ENCODE results near the gene ADAT3. TPM values are rescaled to one million over a fixed set of nuclear protein-coding genes. Genes with fewer than 3 reads are reported as not detected.
"Not testable (repeated sequence)": the region's sequence is repeated elsewhere in the genome, so short reads cannot be mapped to it uniquely, and the experiment has no call there.

The ADAT3 gene
- total and polyA plus RNA-seq, 4 donors = 4.0 to 11.9 (median 6.8) TPM

- DNase-seq (peak; percentile 91 to 95 (median 92)), ATAC-seq (ENCODE audit: insufficient read depth, low FRiP score) (peak; percentile 98)
- Histone ChIP-seq H3K36me3 (ENCODE audit: control insufficient read depth in 4 of 4, insufficient read depth in 4 of 4, low read length in 4 of 4) (peaks cover 0 to 31% (median 0%) of the 10 kb centered on the region in 4 donors), H3K9me3 (ENCODE audit: control insufficient read depth in 4 of 4, insufficient read depth in 3 of 4, low read length in 3 of 4) (no peaks in the 10 kb centered on the region), H3K4me1 (ENCODE audit: control insufficient read depth in 5 of 5, insufficient read depth in 5 of 5, low read length in 5 of 5) (peaks cover 3 to 32% (median 12%) of the 10 kb centered on the region in 5 donors), H3K9ac (ENCODE audit: insufficient read depth in 1 of 2, low read length in 2 of 2) (peak overlapping the region in 1 of 2 donors; percentile 34), H3K27me3 (ENCODE audit: control insufficient read depth in 3 of 3, insufficient read depth in 3 of 3, low read length in 2 of 3) (no peaks in the 10 kb centered on the region), H3K4me3 (peak overlapping the region; percentile 90), H3K27ac (ENCODE audit: low read depth in 1 of 2, low read length in 1 of 2) (peak overlapping the region; percentile 98)
- TF ChIP-seq CTCF (IDR thresholded peaks at IDR 0.05; ENCODE audit: control extremely low read depth, extremely low read depth) = no peak
- WGBS, 2 donors = 0 to 1% methylated on average over 72 to 87 of the region's 87 CpGs
These were observed 29.3 kb upstream of the ADAT3 start for GRCh38 chr19:1875646-1876495.

- H3K27me3 ChIP-seq (ENCODE audit: control insufficient read depth in 3 of 3, insufficient read depth in 3 of 3, low read length in 2 of 3); DNase-seq; ATAC-seq (ENCODE audit: insufficient read depth, low FRiP score); H3K9me3 ChIP-seq (ENCODE audit: control insufficient read depth in 4 of 4, insufficient read depth in 3 of 4, low read length in 3 of 4): not testable (repeated sequence)
- WGBS, 2 donors = 34 to 37% methylated on average over 42 to 46 of the region's 53 CpGs
- Histone ChIP-seq H3K4me3 (peak overlapping the region; percentile 42), H3K36me3 (ENCODE audit: control insufficient read depth in 4 of 4, insufficient read depth in 4 of 4, low read length in 4 of 4) (peaks cover 0 to 23% (median 0%) of the 10 kb centered on the region in 4 donors), H3K4me1 (ENCODE audit: control insufficient read depth in 5 of 5, insufficient read depth in 5 of 5, low read length in 5 of 5) (peaks cover 3 to 32% (median 12%) of the 10 kb centered on the region in 5 donors), H3K27ac (ENCODE audit: low read depth in 1 of 2, low read length in 1 of 2) (peak overlapping the region; percentile 74 to 98), H3K9ac (ENCODE audit: insufficient read depth in 1 of 2, low read length in 2 of 2) (peak overlapping the region in 1 of 2 donors; percentile 34)
These were observed 28.5 kb upstream of the ADAT3 start for GRCh38 chr19:1876496-1877279.

- 68 to 87% methylated on average over 35 to 38 of the region's 47 CpGs for WGBS, 2 donors
- not testable (repeated sequence) for H3K9ac ChIP-seq (ENCODE audit: insufficient read depth in 1 of 2, low read length in 2 of 2); H3K27ac ChIP-seq (ENCODE audit: low read depth in 1 of 2, low read length in 1 of 2); DNase-seq; H3K4me3 ChIP-seq; H3K9me3 ChIP-seq (ENCODE audit: control insufficient read depth in 4 of 4, insufficient read depth in 3 of 4, low read length in 3 of 4); ATAC-seq (ENCODE audit: insufficient read depth, low FRiP score); H3K27me3 ChIP-seq (ENCODE audit: control insufficient read depth in 3 of 3, insufficient read depth in 3 of 3, low read length in 2 of 3)
- Histone ChIP-seq H3K4me1 (ENCODE audit: control insufficient read depth in 5 of 5, insufficient read depth in 5 of 5, low read length in 5 of 5) (peaks cover 3 to 32% (median 12%) of the 10 kb centered on the region in 5 donors), H3K36me3 (ENCODE audit: control insufficient read depth in 4 of 4, insufficient read depth in 4 of 4, low read length in 4 of 4) (peaks cover 0 to 23% (median 0%) of the 10 kb centered on the region in 4 donors)
These were observed 27.9 kb upstream of the ADAT3 start for GRCh38 chr19:1877280-1877660.

GRCh38 chr19:1878583-1878982, 26.6 kb upstream of the ADAT3 start:
- not testable (repeated sequence) for H3K27me3 ChIP-seq (ENCODE audit: control insufficient read depth in 3 of 3, insufficient read depth in 3 of 3, low read length in 2 of 3); H3K27ac ChIP-seq (ENCODE audit: low read depth in 1 of 2, low read length in 1 of 2); H3K9me3 ChIP-seq (ENCODE audit: control insufficient read depth in 4 of 4, insufficient read depth in 3 of 4, low read length in 3 of 4); ATAC-seq (ENCODE audit: insufficient read depth, low FRiP score); H3K9ac ChIP-seq (ENCODE audit: insufficient read depth in 1 of 2, low read length in 2 of 2); H3K4me3 ChIP-seq; DNase-seq
- H3K36me3 ChIP-seq (ENCODE audit: control insufficient read depth in 4 of 4, insufficient read depth in 4 of 4, low read length in 4 of 4) = peaks cover 0 to 15% (median 0%) of the 10 kb centered on the region in 4 donors
- 85 to 92% methylated on average over 8 of the region's 8 CpGs for WGBS, 2 donors
- peaks cover 8 to 37% (median 8%) of the 10 kb centered on the region in 5 donors for H3K4me1 ChIP-seq (ENCODE audit: control insufficient read depth in 5 of 5, insufficient read depth in 5 of 5, low read length in 5 of 5)

- Histone ChIP-seq H3K4me1 (ENCODE audit: control insufficient read depth in 5 of 5, insufficient read depth in 5 of 5, low read length in 5 of 5) (peaks cover under 1 to 35% (median 9%) of the 10 kb centered on the region in 5 donors), H3K27ac (ENCODE audit: low read depth in 1 of 2, low read length in 1 of 2) (peak overlapping the region in 1 of 2 donors; percentile 27), H3K36me3 (ENCODE audit: control insufficient read depth in 4 of 4, insufficient read depth in 4 of 4, low read length in 4 of 4) (peaks cover 0 to 12% (median 0%) of the 10 kb centered on the region in 4 donors)
- not testable (repeated sequence) for DNase-seq; H3K9ac ChIP-seq (ENCODE audit: insufficient read depth in 1 of 2, low read length in 2 of 2); H3K27me3 ChIP-seq (ENCODE audit: control insufficient read depth in 3 of 3, insufficient read depth in 3 of 3, low read length in 2 of 3); H3K4me3 ChIP-seq; ATAC-seq (ENCODE audit: insufficient read depth, low FRiP score); H3K9me3 ChIP-seq (ENCODE audit: control insufficient read depth in 4 of 4, insufficient read depth in 3 of 4, low read length in 3 of 4)
- WGBS, 2 donors = 88 to 90% methylated on average over 13 to 17 of the region's 17 CpGs
These were observed 25.2 kb upstream of the ADAT3 start for GRCh38 chr19:1879982-1880381.
